ENCODE measurements around the gene PHYHD1. TPM values are rescaled to one million over a fixed set of nuclear protein-coding genes. Genes with fewer than 3 reads are reported as not detected.

PHYHD1 gene
- 1 to 10 TPM; 5.4 to 6.0 (median 5.4) TPM for total RNA-seq
- total RNA-seq (2013) = 1.3 TPM

GRCh38 chr9:128920381-128921058 lies at the start of gene PHYHD1:
Gene PHYHD1, plus strand, starts transcription at chr9:128920982. Its CDS starts 1,342 bp downstream, at chr9:128922324.
- Mint-ChIP-seq H3K4me3 (peak within 1 kb of the TSS; percentile 60), H3K27ac (peak within 1 kb of the TSS; percentile 83 to 88), H3K9me3 (no peaks in the 10 kb centered on the region), H3K36me3 (no peaks in the 10 kb centered on the region), H3K27me3 (ENCODE audit: low read depth in 2 of 2) (no peaks in the 10 kb centered on the region), H3K4me1 (peaks cover 6 to 35% of the 10 kb centered on the region in 2 donors)
- Histone ChIP-seq H3K27ac (ENCODE audit: low read length) (peak within 1 kb of the TSS; percentile 74), H3K36me3 (ENCODE audit: control insufficient read depth, insufficient read depth, low read length) (peaks cover 30% of the 10 kb centered on the region), H3K4me3 (ENCODE audit: low read length) (no peak within 1 kb of the TSS), H3K9me3 (ENCODE audit: control insufficient read depth, insufficient read depth, low read length) (no peaks in the 10 kb centered on the region), H3K4me1 (ENCODE audit: control insufficient read depth, insufficient read depth, low read length) (peaks cover 24% of the 10 kb centered on the region), H3K27me3 (ENCODE audit: control insufficient read depth, insufficient read depth, low read length) (no peaks in the 10 kb centered on the region)
- ATAC-seq = no peak
- no peak for TF ChIP-seq CTCF (IDR thresholded peaks at IDR 0.05)
- no peak for DNase-seq
- intact Hi-C loops (cut with micrococcal nuclease) = loop anchor here (5.0 kb wide), 1 partner anchor 38 kb away; the partner anchor contains the start of genes KYAT1 and LRRC8A
- WGBS (ENCODE audit: insufficient coverage) = 80% methylated on average over 13 of the region's 13 CpGs

GRCh38 chr9:128877852-128878251 lies 42.9 kb upstream of the PHYHD1 start:
- ATAC-seq (no peak), DNase-seq (no peak)
- no peaks in the 10 kb centered on the region for H3K36me3 Mint-ChIP-seq
- Histone ChIP-seq H3K4me1 (ENCODE audit: control insufficient read depth, insufficient read depth, low read length) (peaks cover 10% of the 10 kb centered on the region), H3K4me3 (ENCODE audit: low read length) (no peak overlapping the region), H3K27ac (ENCODE audit: low read length) (no peak overlapping the region), H3K27me3 (ENCODE audit: control insufficient read depth, insufficient read depth, low read length) (no peaks in the 10 kb centered on the region), H3K9me3 (ENCODE audit: control insufficient read depth, insufficient read depth, low read length) (no peaks in the 10 kb centered on the region), H3K36me3 (ENCODE audit: control insufficient read depth, insufficient read depth, low read length) (no peaks in the 10 kb centered on the region)
- no peak overlapping the region for H3K27ac Mint-ChIP-seq
- peaks cover 24 to 27% of the 10 kb centered on the region in 2 donors for H3K4me1 Mint-ChIP-seq
- no peak for TF ChIP-seq CTCF (IDR thresholded peaks at IDR 0.05)
- H3K9me3 Mint-ChIP-seq = no peaks in the 10 kb centered on the region
- intact Hi-C loops (cut with micrococcal nuclease) = no loop called here
- H3K27me3 Mint-ChIP-seq (ENCODE audit: low read depth in 2 of 2) = no peaks in the 10 kb centered on the region
- 68% methylated on average over 5 of the region's 5 CpGs for WGBS (ENCODE audit: insufficient coverage)
- H3K4me3 Mint-ChIP-seq = no peak overlapping the region

GRCh38 chr9:128881884-128882676 lies 38.7 kb upstream of the PHYHD1 start, which contains the start of the genes KYAT1 and LRRC8A:
Gene KYAT1, minus strand, starts transcription at chr9:128881950. Its CDS starts 36,545 bp downstream, at chr9:128845405.
Gene LRRC8A, plus strand, starts transcription at chr9:128882133. Its CDS starts 25,032 bp downstream, at chr9:128907165.
- Mint-ChIP-seq H3K27me3 (ENCODE audit: low read depth in 2 of 2) (no peaks in the 10 kb centered on the region), H3K4me3 (peak within 1 kb of the TSS; percentile 99), H3K9me3 (no peaks in the 10 kb centered on the region), H3K4me1 (peaks cover 60 to 64% of the 10 kb centered on the region in 2 donors), H3K36me3 (no peaks in the 10 kb centered on the region), H3K27ac (peak within 1 kb of the TSS; percentile 93 to 97)
- intact Hi-C loops (cut with micrococcal nuclease) = loop anchor here (1.0 to 5.0 kb wide), 5 partner anchors 19 to 154 kb away; partner anchors contain the start of genes DOLK, MIGA2, NUP188 and PHYHD1
- ATAC-seq (peak; percentile 91 to 93 (median 92)), DNase-seq (peak; percentile 98 to 99)
- Histone ChIP-seq H3K4me3 (ENCODE audit: low read length) (peak within 1 kb of the TSS; percentile 90), H3K27me3 (ENCODE audit: control insufficient read depth, insufficient read depth, low read length) (no peaks in the 10 kb centered on the region), H3K9me3 (ENCODE audit: control insufficient read depth, insufficient read depth, low read length) (no peaks in the 10 kb centered on the region), H3K4me1 (ENCODE audit: control insufficient read depth, insufficient read depth, low read length) (peaks cover 37% of the 10 kb centered on the region), H3K27ac (ENCODE audit: low read length) (peak within 1 kb of the TSS; percentile 74), H3K36me3 (ENCODE audit: control insufficient read depth, insufficient read depth, low read length) (peaks cover 13% of the 10 kb centered on the region)
- TF ChIP-seq CTCF (IDR thresholded peaks at IDR 0.05) = no peak
- under 1% methylated on average over 70 of the region's 70 CpGs for WGBS (ENCODE audit: insufficient coverage)
